Fibroblast of skin of abdomen (primary cell): Measurements from ENCODE around the gene ZFPM1.

Experiments
- DNase-seq: peaks from one replicate; pipeline ENCODE4 v3.0.0-alpha.2; 2013

ZFPM1 gene

GRCh38 chr16:88570691-88571092 is 117.6 kb downstream of the ZFPM1 start:
- no peak for DNase-seq

DNA sequence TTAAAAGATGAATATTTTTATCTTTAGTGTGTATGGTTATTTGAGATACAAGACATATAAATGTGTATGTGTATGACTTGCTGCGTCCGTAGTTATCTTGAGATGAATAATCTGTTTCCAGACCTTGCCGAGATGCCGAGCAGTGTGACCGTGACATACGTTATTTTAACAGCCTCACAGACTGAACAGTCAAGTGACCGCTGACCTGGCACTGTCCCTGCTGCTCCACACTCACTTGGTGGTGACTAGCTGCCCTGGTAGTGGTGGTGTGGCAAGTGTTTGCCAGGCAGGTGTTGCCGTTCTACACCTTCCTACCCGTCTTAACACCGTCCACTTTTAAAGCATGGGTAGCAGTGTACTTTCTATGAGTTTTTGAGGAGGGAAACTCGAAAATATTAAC is 122.2 kb downstream of the ZFPM1 start:
- no peak for DNase-seq

DNA sequence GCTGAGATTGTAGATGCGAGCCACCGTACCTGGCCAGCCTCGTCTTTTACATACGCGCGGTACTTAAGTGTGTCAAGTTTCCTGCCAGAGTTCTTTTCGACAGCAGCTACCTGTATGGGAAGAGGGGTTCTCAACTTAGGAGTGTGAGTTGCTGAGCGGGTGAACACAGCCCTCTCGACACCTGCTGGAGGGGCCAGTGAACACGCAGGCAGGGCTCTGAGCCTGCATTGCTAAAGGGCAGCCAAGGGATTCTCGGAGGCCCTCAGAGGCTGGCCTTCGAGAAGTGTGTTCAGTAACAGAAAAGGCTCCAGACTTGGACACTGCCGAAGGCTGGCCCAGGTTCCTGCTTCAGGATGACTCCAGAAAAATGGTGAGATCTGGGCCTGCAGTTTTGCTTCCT is 123.2 kb downstream of the ZFPM1 start:
- DNase-seq, result no peak

DNA sequence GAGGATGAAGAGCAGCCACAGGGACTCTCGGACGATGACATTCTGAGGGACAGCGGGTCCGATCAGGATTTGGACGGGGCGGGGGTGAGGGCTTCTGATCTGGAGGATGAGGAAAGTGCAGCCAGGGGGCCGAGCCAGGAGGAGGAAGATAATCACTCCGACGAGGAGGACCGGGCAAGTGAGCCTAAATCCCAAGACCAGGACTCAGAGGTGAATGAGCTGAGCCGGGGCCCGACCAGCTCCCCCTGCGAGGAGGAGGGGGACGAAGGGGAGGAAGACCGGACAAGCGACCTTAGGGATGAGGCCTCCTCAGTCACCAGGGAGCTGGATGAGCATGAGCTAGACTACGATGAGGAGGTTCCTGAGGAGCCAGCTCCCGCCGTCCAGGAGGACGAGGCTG is 124.1 kb downstream of the ZFPM1 start:
- no peak for DNase-seq

GRCh38 chr16:88578446-88579313 is 125.6 kb downstream of the ZFPM1 start:
- DNase-seq, result no peak

- DNase-seq, result no peak
These were observed 127.3 kb downstream of the ZFPM1 start for GRCh38 chr16:88580371-88580770.

DNA sequence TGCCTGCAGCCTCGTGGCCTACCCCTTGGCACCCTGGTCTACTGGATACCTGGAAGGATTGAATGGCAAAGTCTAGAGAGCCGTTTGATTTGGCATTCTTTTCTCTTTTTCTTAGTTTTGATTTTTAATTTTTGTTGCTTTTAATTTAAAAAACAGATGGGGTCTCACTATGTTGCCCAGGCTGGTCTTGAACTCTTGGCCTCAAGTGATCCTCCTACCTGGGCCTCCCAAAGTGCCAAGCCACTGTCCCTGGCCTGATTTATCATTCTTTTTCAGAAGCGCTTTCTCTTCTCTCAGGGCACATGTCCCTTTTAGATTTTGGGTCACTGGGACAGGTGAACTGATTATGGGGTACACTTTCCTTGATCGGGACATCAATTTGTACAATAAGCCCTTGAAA is 128.0 kb downstream of the ZFPM1 start:
- no peak for DNase-seq

DNA sequence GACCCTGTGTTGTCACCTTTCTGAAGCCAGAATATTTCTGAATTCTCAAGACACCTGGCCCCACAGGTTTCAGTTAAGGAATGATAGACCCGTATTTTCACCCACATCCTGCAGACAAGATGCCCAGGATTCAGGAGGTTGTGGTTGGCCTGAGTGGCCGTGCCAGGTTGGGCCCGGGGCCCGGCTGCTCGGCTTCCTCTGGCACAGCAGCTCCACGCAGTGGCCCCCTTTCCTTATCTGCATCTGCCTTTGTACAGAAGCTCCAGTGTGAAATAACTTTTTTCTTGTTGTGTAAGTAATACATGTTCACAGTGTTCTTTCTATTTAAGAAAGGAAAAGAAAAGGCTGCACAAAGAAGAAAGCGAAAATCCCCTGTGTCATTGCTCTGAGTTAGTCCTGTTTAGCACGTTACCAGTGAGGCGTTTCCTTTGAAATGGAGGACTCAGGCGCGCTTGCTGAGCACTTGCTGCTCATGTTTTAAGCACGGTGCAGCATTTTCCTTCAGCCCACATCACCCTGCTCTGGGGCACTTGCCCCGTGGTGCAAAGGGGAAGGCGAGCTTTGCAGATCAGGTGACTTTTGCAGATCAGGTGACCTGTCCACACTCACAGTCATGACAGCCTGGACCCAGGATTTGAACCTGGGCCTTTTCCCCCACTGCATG is 130.0 kb downstream of the ZFPM1 start:
- DNase-seq, result no peak

GRCh38 chr16:88584676-88585075 is 131.6 kb downstream of the ZFPM1 start:
- DNase-seq, result no peak

GRCh38 chr16:88585269-88585668 is 132.2 kb downstream of the ZFPM1 start:
- DNase-seq, result no peak

- no peak for DNase-seq
These were observed 133.0 kb downstream of the ZFPM1 start for GRCh38 chr16:88585927-88586581.
